ENCODE measurements around the gene CKM.

GRCh38 chr19:45368127-45368526 lies 45.5 kb upstream of the CKM start:
- TF ChIP-seq ZNF274 (IDR thresholded peaks at IDR 0.05; ENCODE audit: low read depth, low read length) (no peak), YY1 (IDR thresholded peaks at IDR 0.05; ENCODE audit: insufficient read depth, insufficient read length) (no peak)
